Nephron progenitor cell (in vitro differentiated cells): Measurements from ENCODE around the gene CNGA1.
"Not testable (repeated sequence)": the region's sequence is repeated elsewhere in the genome, so short reads cannot be mapped to it uniquely, and the experiment has no call there.

Experiments used
- DNase-seq: peaks from one replicate; pipeline ENCODE4 v3.0.0; 2021
- H3K27ac Mint-ChIP-seq: 2 replicates; pipeline ENCODE4 v1.8.0; 2021; ENCODE audit warnings: mild to moderate bottlenecking, moderate library complexity, mixed read lengths
- H3K27me3 Mint-ChIP-seq: 2 replicates; pipeline ENCODE4 v1.8.0; 2021; ENCODE audit warnings: mild to moderate bottlenecking, low read depth, mixed read lengths; ENCODE audit not compliant: poor library complexity
- H3K36me3 Mint-ChIP-seq: 2 replicates; pipeline ENCODE4 v1.8.0; 2021; ENCODE audit warnings: low read depth, mixed read lengths
- H3K4me1 Mint-ChIP-seq: 2 replicates; pipeline ENCODE4 v1.8.0; 2021; ENCODE audit warnings: mixed read lengths
- H3K4me3 Mint-ChIP-seq: 2 replicates; pipeline ENCODE4 v1.8.0; 2021; ENCODE audit warnings: mild to moderate bottlenecking, moderate library complexity, mixed read lengths
- H3K9me3 Mint-ChIP-seq: 2 replicates; pipeline ENCODE4 v1.8.0; 2021; ENCODE audit warnings: mild to moderate bottlenecking, moderate library complexity, mixed read lengths
- CTCF ChIP-seq: fragments of 200-600 bp; sonication (generic); IDR thresholded peaks from 2 replicates; pipeline ENCODE4 v1.5.0; 2021; ENCODE audit warnings: antibody characterized with exemption

The CNGA1 gene

GRCh38 chr4:47933840-47934239, 82.6 kb downstream of the CNGA1 start:
- H3K4me3 Mint-ChIP-seq, result no peak overlapping the region
- H3K27me3 Mint-ChIP-seq, result peaks cover 4% of the 10 kb centered on the region
- DNase-seq, result no peak
- no peaks in the 10 kb centered on the region for H3K4me1 Mint-ChIP-seq
- H3K9me3 Mint-ChIP-seq, result no peaks in the 10 kb centered on the region
- TF ChIP-seq CTCF, result peak; percentile 59
- no peak overlapping the region for H3K27ac Mint-ChIP-seq
- H3K36me3 Mint-ChIP-seq, result no peaks in the 10 kb centered on the region

GRCh38 chr4:47930971-47931804, 85.3 kb downstream of the CNGA1 start:
- no peak for TF ChIP-seq CTCF
- peaks cover 12% of the 10 kb centered on the region for H3K27me3 Mint-ChIP-seq

GRCh38 chr4:47929682-47930201, 86.7 kb downstream of the CNGA1 start:
- Mint-ChIP-seq H3K27ac (no peak overlapping the region), H3K36me3 (no peaks in the 10 kb centered on the region), H3K4me1 (peaks cover 6% of the 10 kb centered on the region), H3K27me3 (peaks cover 10% of the 10 kb centered on the region), H3K9me3 (no peaks in the 10 kb centered on the region), H3K4me3 (no peak overlapping the region)
- no peak for TF ChIP-seq CTCF
- no peak for DNase-seq

More at GRCh38 chr4:47930971-47931804, 85.3 kb downstream of the CNGA1 start:
- Mint-ChIP-seq H3K36me3 (no peaks in the 10 kb centered on the region), H3K4me1 (peaks cover 6% of the 10 kb centered on the region), H3K27ac (no peak overlapping the region), H3K9me3 (no peaks in the 10 kb centered on the region), H3K4me3 (no peak overlapping the region)
- DNase-seq, result no peak

GRCh38 chr4:47926667-47927258, 89.7 kb downstream of the CNGA1 start:
- Mint-ChIP-seq H3K27ac (no peak overlapping the region), H3K4me1 (peaks cover 6% of the 10 kb centered on the region), H3K27me3 (peaks cover 8% of the 10 kb centered on the region), H3K4me3 (peak overlapping the region; percentile 72), H3K9me3 (peaks cover 2% of the 10 kb centered on the region), H3K36me3 (no peaks in the 10 kb centered on the region)
- peak; percentile 66 for TF ChIP-seq CTCF
- peak; percentile 67 for DNase-seq

GRCh38 chr4:47923261-47923608, 93.2 kb downstream of the CNGA1 start:
- not testable (repeated sequence) for H3K27ac Mint-ChIP-seq, DNase-seq, H3K4me1 Mint-ChIP-seq, H3K4me3 Mint-ChIP-seq, H3K36me3 Mint-ChIP-seq
- H3K9me3 Mint-ChIP-seq, result peaks cover 14% of the 10 kb centered on the region
- H3K27me3 Mint-ChIP-seq, result peaks cover 12% of the 10 kb centered on the region

- not testable (repeated sequence) for H3K4me1 Mint-ChIP-seq, H3K4me3 Mint-ChIP-seq, DNase-seq, H3K27ac Mint-ChIP-seq, H3K27me3 Mint-ChIP-seq
- H3K36me3 Mint-ChIP-seq, result peaks cover 14% of the 10 kb centered on the region
- H3K9me3 Mint-ChIP-seq, result peaks cover 20% of the 10 kb centered on the region
Measured at GRCh38 chr4:47922436-47923260, 93.8 kb downstream of the CNGA1 start.

GRCh38 chr4:47917163-47917562, 99.3 kb downstream of the CNGA1 start:
- H3K27me3 Mint-ChIP-seq, H3K27ac Mint-ChIP-seq, DNase-seq, H3K4me3 Mint-ChIP-seq: not testable (repeated sequence)
- peaks cover 25% of the 10 kb centered on the region for H3K9me3 Mint-ChIP-seq
- peaks cover 22% of the 10 kb centered on the region for H3K36me3 Mint-ChIP-seq
- peaks cover 20% of the 10 kb centered on the region for H3K4me1 Mint-ChIP-seq
